HG03139 (cell line): ENCODE measurements around the gene MGAT4B.
"Not testable (repeated sequence)": the region's sequence is repeated elsewhere in the genome, so short reads cannot be mapped to it uniquely, and the experiment has no call there.

Source experiments
- ATAC-seq: cut with Tn5 transposase; IDR thresholded peaks from one replicate; pipeline ENCODE4 v1.9.1; 2021; ENCODE audit not compliant: unreplicated experiment

MGAT4B gene

GRCh38 chr5:179795863-179796833 lies 10.5 kb downstream of the MGAT4B start:
- peak; percentile 58 for ATAC-seq

- no peak for ATAC-seq
Measured at GRCh38 chr5:179795049-179795862, 11.4 kb downstream of the MGAT4B start.

- no peak for ATAC-seq
Measured at GRCh38 chr5:179794575-179794974, 12.1 kb downstream of the MGAT4B start.

- no peak for ATAC-seq
Measured at GRCh38 chr5:179794171-179794570, 12.5 kb downstream of the MGAT4B start.

GRCh38 chr5:179793468-179794139 lies 13.1 kb downstream of the MGAT4B start, which contains the start of gene LTC4S:
LTC4S (plus strand) TSS chr5:179793986; CDS start chr5:179794081, 95 bp downstream.
- no peak for ATAC-seq

GRCh38 chr5:179792612-179793467 lies 13.8 kb downstream of the MGAT4B start:
- ATAC-seq, result no peak

- no peak for ATAC-seq
Measured at GRCh38 chr5:179791881-179792611, 14.6 kb downstream of the MGAT4B start.

GRCh38 chr5:179789278-179789677 lies 17.4 kb downstream of the MGAT4B start:
- ATAC-seq, result not testable (repeated sequence)

- no peak for ATAC-seq
Measured at GRCh38 chr5:179788193-179788854, 18.3 kb downstream of the MGAT4B start.

- ATAC-seq, result no peak
Measured at GRCh38 chr5:179786861-179787260, 19.8 kb downstream of the MGAT4B start.

- ATAC-seq, result no peak
Measured at GRCh38 chr5:179783128-179783527, 23.5 kb downstream of the MGAT4B start.

GRCh38 chr5:179781846-179782245 lies 24.8 kb downstream of the MGAT4B start:
- no peak for ATAC-seq

- ATAC-seq, result no peak
Measured at GRCh38 chr5:179780362-179780761, 26.3 kb downstream of the MGAT4B start.

GRCh38 chr5:179779826-179780225 lies 26.8 kb downstream of the MGAT4B start:
- ATAC-seq, result no peak

GRCh38 chr5:179778591-179778990 lies 28.1 kb downstream of the MGAT4B start:
- ATAC-seq, result no peak

GRCh38 chr5:179777909-179778308 lies 28.8 kb downstream of the MGAT4B start:
- ATAC-seq, result no peak

- ATAC-seq, result no peak
Measured at GRCh38 chr5:179777456-179777855, 29.2 kb downstream of the MGAT4B start.

- ATAC-seq, result no peak
Measured at GRCh38 chr5:179776411-179776938, 30.2 kb downstream of the MGAT4B start.

GRCh38 chr5:179774442-179774841 lies 32.2 kb downstream of the MGAT4B start:
- ATAC-seq, result no peak
